HEK293 (cell line): ENCODE measurements around the gene ORM2.

Source experiments
- CTCF ChIA-PET: fragments of 350-600 bp; formaldehyde crosslinking; extraction: SDS; loops from one replicate; lab custom pipeline; 2021; ENCODE audit warnings: antibody characterized with exemption; lab: Yijun Ruan, JAX
- POLR2A ChIA-PET: fragments of 300-600 bp; formaldehyde crosslinking; extraction: SDS; loops from one replicate; lab custom pipeline; 2020; ENCODE audit warnings: antibody characterized with exemption, inconsistent platforms; lab: Yijun Ruan, JAX
- H3K27ac ChIP-seq: fragments of 200-500 bp; sonication (Bioruptor generic); 2 replicates; pipeline ENCODE4 v1.5.1; 2014; ENCODE audit warnings: low read depth, low read length, control low read depth, inconsistent platforms; ENCODE audit errors: extremely low read depth
- H3K36me3 ChIP-seq, 2 experiments: fragments of 200-500 bp in 1 of 2; sonication (Bioruptor generic) in 1 of 2; 1 replicate in 1 of 2; 2 replicates in 1 of 2; pipeline ENCODE4 v1.5.1; 2014 to 2017; ENCODE audit warnings: inconsistent platforms in 2 of 2, low read length in 2 of 2; ENCODE audit not compliant: control insufficient read depth in 2 of 2, insufficient read depth in 1 of 2
- H3K4me1 ChIP-seq: fragments of 200-500 bp; sonication (Bioruptor generic); 2 replicates; pipeline ENCODE4 v1.5.1; 2014; ENCODE audit warnings: mild to moderate bottlenecking, low read length, inconsistent platforms; ENCODE audit not compliant: control insufficient read depth, insufficient read depth
- H3K4me3 ChIP-seq: 2 replicates; pipeline ENCODE4 v1.5.1; 2011; ENCODE audit warnings: low read depth, mild to moderate bottlenecking, control low read depth, low read length, moderate library complexity
- H3K9me3 ChIP-seq: fragments of 200-500 bp; sonication (Bioruptor generic); 2 replicates; pipeline ENCODE4 v1.5.1; 2014; ENCODE audit warnings: low read depth, low read length, inconsistent platforms; ENCODE audit not compliant: control insufficient read depth, insufficient read depth
- CTCF ChIP-seq: fragments of 450-650 bp; formaldehyde crosslinking; IDR thresholded peaks from 2 replicates; pipeline ENCODE4 v1.5.1; 2016; ENCODE audit warnings: missing biosample characterization, missing genetic modification characterization
- GLIS2 ChIP-seq: fragments of 450-650 bp; formaldehyde crosslinking; IDR thresholded peaks from 2 replicates; pipeline ENCODE4 v1.5.1; 2016; ENCODE audit warnings: missing biosample characterization, missing genetic modification characterization
- PRDM2 ChIP-seq: fragments of 450-650 bp; formaldehyde crosslinking; IDR thresholded peaks from 2 replicates; pipeline ENCODE4 v1.5.1; 2016; ENCODE audit warnings: missing biosample characterization, missing genetic modification characterization, borderline replicate concordance
- SCRT1 ChIP-seq: fragments of 450-650 bp; formaldehyde crosslinking; IDR thresholded peaks from 2 replicates; pipeline ENCODE4 v1.5.1; 2016; ENCODE audit warnings: missing biosample characterization, missing genetic modification characterization, borderline replicate concordance
- SCRT2 ChIP-seq: fragments of 450-650 bp; formaldehyde crosslinking; IDR thresholded peaks from 2 replicates; pipeline ENCODE4 v1.5.1; 2016; ENCODE audit warnings: missing biosample characterization, missing genetic modification characterization
- ZBTB8A ChIP-seq: fragments of 450-650 bp; formaldehyde crosslinking; IDR thresholded peaks from 2 replicates; pipeline ENCODE4 v1.5.1; 2016; ENCODE audit warnings: missing biosample characterization, missing genetic modification characterization
- ZNF148 ChIP-seq: fragments of 450-650 bp; formaldehyde crosslinking; IDR thresholded peaks from 2 replicates; pipeline ENCODE4 v1.5.0; 2017; ENCODE audit warnings: missing biosample characterization, missing genetic modification characterization, borderline replicate concordance
- ZNF214 ChIP-seq: fragments of 450-650 bp; formaldehyde crosslinking; IDR thresholded peaks from 2 replicates; pipeline ENCODE4 v1.5.1; 2017; ENCODE audit warnings: missing biosample characterization, mild to moderate bottlenecking, missing genetic modification characterization, borderline replicate concordance
- ZNF362 ChIP-seq: fragments of 450-650 bp; formaldehyde crosslinking; IDR thresholded peaks from 2 replicates; pipeline ENCODE4 v1.5.1; 2016; ENCODE audit warnings: missing biosample characterization, missing genetic modification characterization
- ZNF521 ChIP-seq: fragments of 450-650 bp; formaldehyde crosslinking; IDR thresholded peaks from 2 replicates; pipeline ENCODE4 v1.5.1; 2017; ENCODE audit warnings: missing biosample characterization, mild to moderate bottlenecking, missing genetic modification characterization
- ZNF596 ChIP-seq: fragments of 450-650 bp; IDR thresholded peaks from 2 replicates; pipeline ENCODE4 v1.5.0; 2018; ENCODE audit warnings: missing biosample characterization, mild to moderate bottlenecking, missing genetic modification characterization, moderate library complexity
- ZNF621 ChIP-seq: fragments of 450-650 bp; formaldehyde crosslinking; IDR thresholded peaks from 2 replicates; pipeline ENCODE4 v1.5.1; 2017; ENCODE audit warnings: missing biosample characterization, missing genetic modification characterization
- ZNF629 ChIP-seq: fragments of 450-650 bp; formaldehyde crosslinking; IDR thresholded peaks from 2 replicates; pipeline ENCODE4 v1.5.1; 2017; ENCODE audit warnings: missing biosample characterization, missing genetic modification characterization
- ZNF692 ChIP-seq: fragments of 450-650 bp; formaldehyde crosslinking; IDR thresholded peaks from 2 replicates; pipeline ENCODE4 v1.5.1; 2016; ENCODE audit warnings: missing biosample characterization, missing genetic modification characterization
- ZNF707 ChIP-seq: fragments of 450-650 bp; formaldehyde crosslinking; IDR thresholded peaks from 2 replicates; pipeline ENCODE4 v1.5.1; 2016; ENCODE audit warnings: missing biosample characterization, missing genetic modification characterization

The ORM2 gene

GRCh38 chr9:114371343-114371944 is 41.8 kb downstream of the ORM2 start:
- ChIA-PET POLR2A (no interaction called here), CTCF (interaction anchor here (0.6 to 0.9 kb wide), 2 partner anchors 8 to 11 kb away, joined by 3 read pairs; no protein-coding TSS in a partner anchor)
- H3K36me3 ChIP-seq, result no peaks in the 10 kb centered on the region
- H3K4me3 ChIP-seq, result no peak overlapping the region
- H3K27ac ChIP-seq, result no peak overlapping the region
- no peak for TF ChIP-seq ZNF596 (tag by site-specific recombination)
- peak; percentile 88 for TF ChIP-seq SCRT2 (tag by site-specific recombination)
- peak; percentile 48; the same call in 1 of the 2 replicates for TF ChIP-seq SCRT1 (tag by site-specific recombination)
- no peak for TF ChIP-seq ZNF621 (tag by site-specific recombination)
- TF ChIP-seq ZNF214 (tag by site-specific recombination), result no peak
- no peaks in the 10 kb centered on the region for H3K4me1 ChIP-seq
- H3K9me3 ChIP-seq, result no peaks in the 10 kb centered on the region

GRCh38 chr9:114371973-114372917 is 42.6 kb downstream of the ORM2 start:
- no peak overlapping the region for H3K27ac ChIP-seq
- no peaks in the 10 kb centered on the region for H3K4me1 ChIP-seq
- no peak overlapping the region for H3K4me3 ChIP-seq
- POLR2A ChIA-PET, result no interaction called here
- TF ChIP-seq ZNF148 (tag by site-specific recombination), result no peak
- TF ChIP-seq GLIS2 (tag by site-specific recombination), result no peak
- TF ChIP-seq ZNF629 (tag by site-specific recombination), result no peak
- TF ChIP-seq ZNF707 (tag by site-specific recombination), result no peak
- no peak for TF ChIP-seq ZNF362
- no peak for TF ChIP-seq ZBTB8A
- CTCF ChIA-PET, result interaction anchor here (0.5 kb wide), 1 partner anchor 34 kb away, joined by 3 read pairs; no protein-coding TSS in a partner anchor
- no peaks in the 10 kb centered on the region for H3K9me3 ChIP-seq
- H3K36me3 ChIP-seq, result no peaks in the 10 kb centered on the region

GRCh38 chr9:114372921-114373448 is 43.3 kb downstream of the ORM2 start:
- POLR2A ChIA-PET, result no interaction called here
- Histone ChIP-seq H3K36me3 (no peaks in the 10 kb centered on the region), H3K4me1 (no peaks in the 10 kb centered on the region), H3K9me3 (no peaks in the 10 kb centered on the region), H3K4me3 (no peak overlapping the region), H3K27ac (no peak overlapping the region)
- CTCF ChIA-PET, result interaction anchor here (0.5 to 0.9 kb wide), 2 partner anchors 21 to 32 kb away, joined by 3 to 4 read pairs; no protein-coding TSS in a partner anchor
- TF ChIP-seq ZNF692, result no peak
- no peak for TF ChIP-seq CTCF (tag by site-specific recombination)
- no peak for TF ChIP-seq ZNF521
- TF ChIP-seq PRDM2 (tag by site-specific recombination), result no peak
